T-helper 22 cell (primary cell): ENCODE measurements around the gene LILRB3.
"Not testable (repeated sequence)": the region's sequence is repeated elsewhere in the genome, so short reads cannot be mapped to it uniquely, and the experiment has no call there.

Experiments
- DNase-seq: peaks from one replicate; pipeline ENCODE4 v3.0.0-alpha.2; 2020; ENCODE audit warnings: low read depth

Gene LILRB3

GRCh38 chr19:54189145-54189734 lies 33.6 kb downstream of the LILRB3 start, which contains the start of gene MBOAT7:
Gene MBOAT7, minus strand, starts transcription at chr19:54189580. Its CDS starts 1,072 bp downstream, at chr19:54188508.
- no peak for DNase-seq

- DNase-seq, result peak; percentile 60
Observed at GRCh38 chr19:54188215-54188871, 34.5 kb downstream of the LILRB3 start.

- DNase-seq, result no peak
Observed at GRCh38 chr19:54186934-54187381, 35.8 kb downstream of the LILRB3 start.

GRCh38 chr19:54186351-54186750 lies 36.5 kb downstream of the LILRB3 start:
- DNase-seq, result no peak

GRCh38 chr19:54183431-54183830 lies 39.4 kb downstream of the LILRB3 start:
- DNase-seq, result no peak

DNA sequence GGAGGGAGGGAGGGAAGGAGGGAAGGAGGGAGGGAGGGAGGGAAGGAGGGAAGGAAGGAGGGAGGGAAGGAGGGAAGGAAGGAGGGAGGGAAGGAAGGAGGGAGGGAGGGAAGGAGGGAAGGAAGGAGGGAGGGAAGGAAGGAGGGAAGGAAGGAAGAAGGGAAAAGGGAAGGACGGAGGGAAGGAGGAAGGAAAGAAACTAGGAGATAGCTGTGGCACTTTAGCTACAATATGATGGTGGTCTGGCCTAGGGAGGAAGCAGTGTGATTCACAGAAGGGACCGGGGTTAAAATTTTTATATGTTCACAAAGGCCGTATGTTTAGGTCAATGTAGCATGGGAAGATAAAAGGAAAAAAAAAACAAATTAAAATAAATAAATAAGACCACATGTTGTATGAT lies 40.9 kb downstream of the LILRB3 start:
- DNase-seq, result not testable (repeated sequence)

DNA sequence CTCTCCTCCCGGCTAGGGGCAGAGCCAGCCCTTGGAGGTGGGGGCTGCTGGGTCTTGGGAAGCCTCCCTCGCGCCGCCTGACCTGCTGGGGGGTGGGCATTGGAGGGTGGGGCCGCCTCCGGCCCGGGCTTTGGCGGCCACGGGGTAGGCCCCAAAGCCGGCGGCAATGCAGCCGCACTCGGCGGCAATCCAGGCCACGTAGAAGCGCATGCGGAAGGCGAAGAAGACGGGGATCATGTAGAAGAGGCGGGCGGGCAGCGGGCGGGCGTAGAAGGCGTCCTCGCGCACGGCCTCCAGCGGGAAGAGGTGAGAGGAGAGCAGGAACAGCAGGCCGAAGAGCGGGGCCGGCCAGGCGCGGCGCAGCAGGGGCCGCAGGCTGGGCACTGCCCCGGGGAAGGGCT lies 42.1 kb downstream of the LILRB3 start:
- DNase-seq, result no peak

DNA sequence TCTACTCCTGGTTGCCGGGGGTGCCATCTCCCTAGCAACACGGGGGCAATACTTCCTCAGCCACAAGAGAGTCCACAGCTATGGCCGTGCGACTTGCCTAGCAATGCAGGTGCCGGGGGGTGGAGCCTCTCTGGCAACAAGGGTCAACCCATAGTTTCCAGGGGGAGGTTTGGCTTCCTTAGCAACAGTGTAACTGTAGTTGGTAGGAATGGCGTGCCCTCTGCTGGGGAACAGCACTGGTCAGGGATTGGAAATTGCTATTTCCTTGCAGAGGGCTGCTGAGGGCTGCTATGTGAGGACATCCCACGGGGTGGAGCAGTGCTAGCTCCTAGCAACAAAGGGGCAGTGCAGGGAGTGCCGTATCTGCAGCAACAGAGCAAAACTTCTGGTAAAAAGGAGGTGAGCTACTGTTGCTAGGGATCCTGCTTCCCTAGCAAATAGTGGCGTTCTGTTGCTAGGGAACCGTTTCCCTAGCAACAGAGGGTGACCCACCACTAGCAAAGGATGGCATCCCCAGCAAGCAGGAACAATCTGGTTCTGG lies 42.8 kb downstream of the LILRB3 start:
- no peak for DNase-seq

- no peak for DNase-seq
Observed at GRCh38 chr19:54179262-54179852, 43.5 kb downstream of the LILRB3 start.

- no peak for DNase-seq
Observed at GRCh38 chr19:54178581-54179261, 44.1 kb downstream of the LILRB3 start.

DNA sequence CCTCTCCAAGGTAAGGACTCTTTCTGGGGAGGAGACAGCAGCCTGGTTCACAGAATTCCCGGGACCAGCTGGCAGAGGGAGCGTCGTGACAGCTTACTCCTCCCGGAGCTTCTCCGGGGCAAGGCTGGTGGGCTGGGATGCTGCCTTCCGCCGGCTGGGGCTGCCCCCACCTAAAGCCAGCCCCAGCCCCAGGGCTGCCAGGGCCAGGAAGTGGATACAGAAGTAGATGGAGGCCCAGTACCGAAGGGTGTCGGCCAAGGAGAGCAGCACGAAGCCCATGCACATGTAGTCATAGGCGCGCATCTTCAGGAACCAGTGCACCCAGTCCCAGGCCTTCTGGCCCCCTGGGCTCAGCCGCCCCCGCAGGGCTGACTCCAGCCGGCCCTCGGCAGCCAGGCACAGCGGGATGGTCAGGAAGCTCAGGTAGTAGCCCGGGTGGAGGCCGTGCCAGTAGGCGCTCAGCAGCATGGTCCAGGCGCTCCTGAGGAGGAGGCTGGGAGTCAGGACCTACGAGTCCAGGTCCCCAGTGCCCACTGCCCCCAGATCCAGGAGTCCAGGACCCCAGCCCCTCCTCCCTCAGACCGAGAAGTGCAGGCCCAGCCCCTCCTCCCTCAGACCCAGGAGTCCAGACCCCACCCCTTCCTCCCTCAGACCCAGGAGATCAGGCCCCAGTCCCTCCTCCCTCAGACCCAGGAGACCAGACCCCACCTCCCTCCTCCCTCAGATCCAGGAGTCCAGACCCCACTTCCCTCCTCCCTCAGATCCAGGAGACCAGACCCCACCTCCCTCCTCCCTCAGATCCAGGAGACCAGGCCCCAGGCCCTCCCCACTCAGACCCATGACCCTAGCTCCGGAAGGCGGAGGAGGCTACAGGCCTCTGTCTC lies 48.6 kb downstream of the LILRB3 start:
- DNase-seq, result no peak

GRCh38 chr19:54173359-54173699 lies 49.5 kb downstream of the LILRB3 start:
- DNase-seq, result no peak

DNA sequence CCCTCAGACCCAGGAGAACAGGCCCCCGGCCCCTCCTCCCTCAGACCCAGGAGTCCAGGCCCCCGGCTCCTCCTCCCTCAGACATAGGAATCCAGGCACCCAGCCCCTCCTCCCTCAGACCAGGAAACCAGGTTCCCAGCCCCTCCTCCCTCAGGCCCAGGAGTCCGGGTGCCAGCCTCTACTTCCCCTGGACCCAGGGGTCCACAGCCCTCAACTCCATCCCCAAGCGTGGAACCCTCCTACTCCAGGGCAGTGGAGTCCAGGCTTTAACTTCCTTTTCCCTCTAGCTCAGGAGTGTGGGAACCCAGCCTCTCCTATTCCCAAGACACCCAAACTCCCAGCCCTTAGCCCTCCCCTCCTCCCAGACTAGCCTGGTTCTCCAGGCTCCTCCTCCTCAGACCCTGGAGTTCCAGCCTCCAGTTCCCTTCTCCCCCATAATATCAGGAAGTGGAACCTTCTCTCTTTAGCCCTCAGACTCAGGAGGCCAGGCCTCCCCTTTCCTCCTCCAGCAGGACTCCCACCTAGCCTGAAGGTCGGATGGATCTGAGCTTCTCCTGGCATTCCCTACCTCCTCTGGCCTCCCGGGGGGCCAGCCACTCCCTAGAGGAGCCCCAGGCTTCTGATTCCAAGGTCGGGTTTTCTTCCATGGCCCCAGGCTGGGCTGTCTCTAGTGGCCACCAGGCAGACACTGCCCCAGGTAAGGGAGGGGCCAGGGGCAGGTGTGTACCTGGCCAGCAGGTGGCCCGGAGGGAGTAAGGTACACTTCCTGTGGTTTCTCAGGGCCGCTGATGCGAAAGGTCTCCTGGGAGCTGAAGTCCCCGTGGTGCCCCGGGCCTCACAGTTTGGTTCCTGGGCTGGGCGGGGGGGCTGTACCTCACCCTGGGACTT lies 50.1 kb downstream of the LILRB3 start, which contains the start of gene TMC4:
TMC4 (minus strand) TSS at position 690 of the 888 bp plus-strand sequence; CDS start at position 647, 43 bp downstream.
- no peak for DNase-seq

DNA sequence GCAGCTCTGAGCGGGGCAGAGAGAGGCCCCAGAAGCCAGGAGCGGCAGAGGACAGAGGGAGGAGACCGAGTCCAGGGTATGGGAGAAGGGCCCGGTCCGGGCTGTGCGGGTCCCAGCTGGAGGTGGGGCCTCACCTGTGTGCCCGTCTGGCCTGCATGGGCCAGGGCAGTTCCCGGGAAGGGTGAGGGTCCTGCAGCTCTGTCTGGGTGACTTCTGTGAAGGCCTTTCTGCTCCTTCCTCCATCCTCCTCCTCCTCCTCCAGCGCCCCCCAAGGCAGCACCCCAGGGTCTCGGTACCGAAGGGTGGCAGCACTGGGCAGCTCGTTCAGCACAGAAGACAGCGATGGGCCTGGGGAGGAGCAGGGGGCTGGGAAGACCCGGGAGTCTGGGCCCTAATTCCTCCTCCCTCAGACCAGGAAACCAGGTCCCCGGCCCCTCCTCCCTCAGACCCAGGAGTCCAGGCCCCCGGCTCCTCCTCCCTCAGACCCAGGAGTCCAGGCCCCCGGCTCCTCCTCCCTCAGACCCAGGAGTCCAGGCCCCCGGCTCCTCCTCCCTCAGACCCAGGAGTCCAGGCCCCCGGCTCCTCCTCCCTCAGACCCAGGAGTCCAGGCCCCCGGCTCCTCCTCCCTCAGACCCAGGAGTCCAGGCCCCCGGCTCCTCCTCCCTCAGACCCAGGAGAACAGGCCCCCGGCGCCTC lies 50.9 kb downstream of the LILRB3 start:
- DNase-seq, result not testable (repeated sequence)

DNA sequence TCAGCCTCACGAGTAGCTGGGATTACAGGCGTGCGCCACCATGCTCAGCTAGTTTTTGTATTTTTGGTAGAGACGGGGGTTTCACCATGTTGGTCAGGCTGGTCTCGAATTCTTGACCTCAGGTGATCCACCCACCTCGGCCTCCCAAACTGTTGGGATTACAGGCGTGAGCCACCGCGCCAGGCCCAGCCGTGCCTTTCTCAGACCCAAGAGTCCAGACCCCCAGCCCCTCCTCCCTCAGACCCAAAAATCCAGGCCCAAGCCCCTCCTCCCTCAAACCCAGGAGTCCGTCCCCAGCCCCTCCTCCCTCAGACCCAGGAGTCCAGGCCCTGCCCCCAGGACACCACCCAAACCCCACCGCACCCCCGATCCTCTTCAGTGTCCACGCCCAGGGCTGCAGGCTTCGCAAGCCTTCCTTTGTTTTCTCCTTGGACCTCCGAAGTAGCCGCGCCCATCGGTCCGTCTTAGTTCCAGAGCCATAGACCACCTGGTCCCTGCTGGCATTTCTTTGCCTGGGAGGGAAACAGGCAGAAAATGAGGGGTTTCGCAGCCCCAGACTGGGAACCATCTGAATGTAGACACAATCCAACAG lies 53.6 kb downstream of the LILRB3 start:
- no peak for DNase-seq

DNA sequence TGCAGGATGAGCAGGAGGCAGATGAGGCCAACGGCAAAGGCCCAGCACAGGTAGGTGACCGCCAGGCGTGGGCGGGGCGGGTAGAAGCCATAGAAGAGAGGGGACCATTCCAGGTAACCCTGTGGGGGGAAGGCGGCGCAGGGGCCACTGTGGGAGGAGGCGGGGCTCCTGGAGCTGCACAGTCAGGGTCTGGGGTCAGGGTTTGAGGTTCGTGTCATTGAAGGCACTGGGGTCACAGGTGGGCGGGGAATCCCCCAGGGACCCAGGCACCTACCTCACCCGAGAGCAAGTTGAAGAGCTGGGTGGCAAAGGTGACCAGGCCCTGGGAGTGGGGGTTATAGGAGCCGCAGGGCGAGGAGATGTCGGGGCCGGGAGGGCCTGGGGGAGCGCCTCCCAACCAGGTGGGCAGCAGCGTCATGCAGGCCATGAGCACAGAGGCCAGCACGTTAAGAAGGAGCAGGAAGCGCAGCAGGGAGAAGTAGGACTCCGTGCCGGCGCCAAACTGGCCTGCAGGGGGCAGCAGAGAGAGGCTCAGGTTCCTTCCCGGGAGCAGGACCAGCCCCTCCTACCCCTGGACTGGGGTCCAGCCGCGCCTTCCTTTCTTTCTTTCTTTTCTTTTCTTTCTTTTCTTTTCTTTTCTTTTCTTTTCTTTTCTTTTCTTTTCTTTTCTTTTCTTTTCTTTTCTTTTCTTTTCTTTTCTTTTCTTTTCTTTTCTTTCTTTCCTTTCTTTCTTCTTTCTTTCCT lies 54.5 kb downstream of the LILRB3 start:
- peak; percentile 64 for DNase-seq
